SK-N-SH treated with all-trans-retinoic acid at 6 μM for 48 hours (cell line): ENCODE data around the gene OR8A1.

Source experiments
- SNAI2 ChIP-seq: fragments of 250-450 bp; sonication (Bioruptor Pico); IDR thresholded peaks from 2 replicates; pipeline ENCODE4 v1.5.0; 2020; ENCODE audit warnings: mild to moderate bottlenecking, moderate library complexity
- TF ChIP-seq, protein P1 (sequence below): fragments of 250-450 bp; sonication (Bioruptor Pico); IDR thresholded peaks from 2 replicates; pipeline ENCODE4 v1.8.0; 2020; ENCODE audit warnings: mild to moderate bottlenecking, moderate library complexity, borderline replicate concordance

DNA sequence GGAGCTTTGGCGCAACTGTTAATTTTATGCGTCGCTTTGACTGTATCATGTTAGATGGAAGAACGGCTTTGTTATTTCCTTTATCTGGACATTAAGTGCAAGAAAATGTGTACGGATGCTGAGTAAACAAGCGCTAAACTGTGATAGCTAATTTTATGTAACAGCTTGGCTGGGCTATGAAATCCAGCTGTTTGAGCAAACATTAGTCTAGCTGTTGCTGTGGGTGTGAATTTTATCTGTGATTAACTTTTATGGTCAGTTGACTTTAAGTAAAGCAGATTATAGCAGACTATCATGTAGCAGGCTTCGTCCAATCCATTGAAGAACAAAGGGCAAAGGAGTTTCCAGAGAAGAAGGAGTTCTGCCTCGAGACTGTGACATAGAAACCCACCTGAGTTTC, 14.0 kb downstream of the OR8A1 start:
- no peak for TF ChIP-seq SNAI2 (CRISPR knock-in tag)
- TF ChIP-seq, protein P1, sequence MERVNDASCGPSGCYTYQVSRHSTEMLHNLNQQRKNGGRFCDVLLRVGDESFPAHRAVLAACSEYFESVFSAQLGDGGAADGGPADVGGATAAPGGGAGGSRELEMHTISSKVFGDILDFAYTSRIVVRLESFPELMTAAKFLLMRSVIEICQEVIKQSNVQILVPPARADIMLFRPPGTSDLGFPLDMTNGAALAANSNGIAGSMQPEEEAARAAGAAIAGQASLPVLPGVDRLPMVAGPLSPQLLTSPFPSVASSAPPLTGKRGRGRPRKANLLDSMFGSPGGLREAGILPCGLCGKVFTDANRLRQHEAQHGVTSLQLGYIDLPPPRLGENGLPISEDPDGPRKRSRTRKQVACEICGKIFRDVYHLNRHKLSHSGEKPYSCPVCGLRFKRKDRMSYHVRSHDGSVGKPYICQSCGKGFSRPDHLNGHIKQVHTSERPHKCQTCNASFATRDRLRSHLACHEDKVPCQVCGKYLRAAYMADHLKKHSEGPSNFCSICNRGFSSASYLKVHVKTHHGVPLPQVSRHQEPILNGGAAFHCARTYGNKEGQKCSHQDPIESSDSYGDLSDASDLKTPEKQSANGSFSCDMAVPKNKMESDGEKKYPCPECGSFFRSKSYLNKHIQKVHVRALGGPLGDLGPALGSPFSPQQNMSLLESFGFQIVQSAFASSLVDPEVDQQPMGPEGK (CRISPR knock-in tag) = no peak
